Stimulated activated naive B cell treated with anti-CD40 and anti-IgM and Interleukin-4, amounts not matched to agents 10 μg/mL and 1 μg/mL and 100 μg/mL, for 72 hours (primary cell): Measurements from ENCODE around the gene IGFBP2.
"Not testable (repeated sequence)": the region's sequence is repeated elsewhere in the genome, so short reads cannot be mapped to it uniquely, and the experiment has no call there.

Source experiments
- ATAC-seq, 2 donors: fragments of 150-1000 bp; cut with Tn5 transposase; replicated peaks; 2 replicates each; pipeline ENCODE4 v1.10.0; 2021; ENCODE audit warnings: moderate library complexity in 1 of 2
- DNase-seq: peaks from one replicate; pipeline ENCODE4 v3.0.0; 2021
- H3K27ac Mint-ChIP-seq: one replicate; pipeline ENCODE4 v1.8.0; 2022; ENCODE audit warnings: mild to moderate bottlenecking, mixed read lengths
- H3K27me3 Mint-ChIP-seq, 2 donors: one replicate each; pipeline ENCODE4 v1.8.0; 2022; ENCODE audit warnings: mixed read lengths in 2 of 2
- H3K36me3 Mint-ChIP-seq, 2 donors: one replicate each; pipeline ENCODE4 v1.8.0; 2022; ENCODE audit warnings: mixed read lengths in 2 of 2, mild to moderate bottlenecking in 1 of 2
- H3K4me1 Mint-ChIP-seq, 2 donors: one replicate each; pipeline ENCODE4 v1.8.0; 2022; ENCODE audit warnings: mixed read lengths in 2 of 2, mild to moderate bottlenecking in 1 of 2
- H3K4me3 Mint-ChIP-seq, 2 donors: one replicate each; pipeline ENCODE4 v1.8.0; 2022; ENCODE audit warnings: mild to moderate bottlenecking in 2 of 2, mixed read lengths in 2 of 2, moderate library complexity in 1 of 2
- H3K9me3 Mint-ChIP-seq, 2 donors: one replicate each; pipeline ENCODE4 v1.8.0; 2022; ENCODE audit warnings: mixed read lengths in 2 of 2, mild to moderate bottlenecking in 1 of 2

IGFBP2 gene

GRCh38 chr2:216632952-216633615, at the start of gene IGFBP2:
IGFBP2 (plus strand) TSS chr2:216633420; CDS start chr2:216633524, 104 bp downstream.
- Mint-ChIP-seq H3K36me3 (no peaks in the 10 kb centered on the region), H3K4me3 (peak within 1 kb of the TSS; percentile 80 to 82), H3K27ac (no peak within 1 kb of the TSS), H3K27me3 (peaks cover 59 to 82% of the 10 kb centered on the region in 2 donors), H3K4me1 (peaks cover 20 to 28% of the 10 kb centered on the region in 2 donors), H3K9me3 (peaks cover 0 to 2% of the 10 kb centered on the region in 2 donors)
- ATAC-seq (peak; percentile 41 to 51), DNase-seq (no peak)

GRCh38 chr2:216583606-216584005, 49.6 kb upstream of the IGFBP2 start:
- H3K27me3 Mint-ChIP-seq, result peaks cover 32 to 43% of the 10 kb centered on the region in 2 donors
- H3K4me1 Mint-ChIP-seq, result no peaks in the 10 kb centered on the region
- peaks cover 3% of the 10 kb centered on the region in 2 donors for H3K9me3 Mint-ChIP-seq
- no peaks in the 10 kb centered on the region for H3K36me3 Mint-ChIP-seq
- no peak for DNase-seq
- H3K27ac Mint-ChIP-seq, result no peak overlapping the region
- ATAC-seq, result no peak
- H3K4me3 Mint-ChIP-seq, result no peak overlapping the region

GRCh38 chr2:216584112-216584511, 49.1 kb upstream of the IGFBP2 start:
- Mint-ChIP-seq H3K4me1 (no peaks in the 10 kb centered on the region), H3K36me3 (no peaks in the 10 kb centered on the region), H3K27ac (no peak overlapping the region), H3K9me3 (peaks cover 3% of the 10 kb centered on the region in 2 donors), H3K4me3 (no peak overlapping the region), H3K27me3 (peaks cover 33 to 39% of the 10 kb centered on the region in 2 donors)
- ATAC-seq (no peak), DNase-seq (no peak)

GRCh38 chr2:216585441-216585840, 47.8 kb upstream of the IGFBP2 start:
- Mint-ChIP-seq H3K36me3 (no peaks in the 10 kb centered on the region), H3K27ac (no peak overlapping the region), H3K9me3 (peaks cover 3% of the 10 kb centered on the region in 2 donors), H3K4me1 (no peaks in the 10 kb centered on the region), H3K4me3 (no peak overlapping the region), H3K27me3 (peaks cover 36 to 39% of the 10 kb centered on the region in 2 donors)
- ATAC-seq (no peak), DNase-seq (no peak)

GRCh38 chr2:216588861-216589710, 44.1 kb upstream of the IGFBP2 start:
- Mint-ChIP-seq H3K9me3 (peaks cover 3% of the 10 kb centered on the region in 2 donors), H3K4me3 (no peak overlapping the region), H3K4me1 (no peaks in the 10 kb centered on the region), H3K27ac (no peak overlapping the region), H3K36me3 (no peaks in the 10 kb centered on the region), H3K27me3 (peaks cover 17 to 26% of the 10 kb centered on the region in 2 donors)
- no peak for DNase-seq
- ATAC-seq, result no peak

- DNase-seq (no peak), ATAC-seq (no peak)
- no peaks in the 10 kb centered on the region for H3K36me3 Mint-ChIP-seq
- H3K9me3 Mint-ChIP-seq, result peaks cover 0 to 2% of the 10 kb centered on the region in 2 donors
- peaks cover 10 to 20% of the 10 kb centered on the region in 2 donors for H3K27me3 Mint-ChIP-seq
- H3K27ac Mint-ChIP-seq, result no peak overlapping the region
- no peaks in the 10 kb centered on the region for H3K4me1 Mint-ChIP-seq
- H3K4me3 Mint-ChIP-seq, result no peak overlapping the region
Measured at GRCh38 chr2:216589791-216590190, 43.4 kb upstream of the IGFBP2 start.

GRCh38 chr2:216590780-216591179, 42.4 kb upstream of the IGFBP2 start:
- DNase-seq, result no peak
- Mint-ChIP-seq H3K9me3 (no peaks in the 10 kb centered on the region), H3K4me1 (no peaks in the 10 kb centered on the region), H3K27me3 (peaks cover 5 to 20% of the 10 kb centered on the region in 2 donors), H3K4me3 (no peak overlapping the region), H3K36me3 (no peaks in the 10 kb centered on the region), H3K27ac (no peak overlapping the region)
- no peak for ATAC-seq

- ATAC-seq (no peak), DNase-seq (no peak)
- no peak overlapping the region for H3K27ac Mint-ChIP-seq
- no peaks in the 10 kb centered on the region for H3K36me3 Mint-ChIP-seq
- peaks cover 5 to 16% of the 10 kb centered on the region in 2 donors for H3K27me3 Mint-ChIP-seq
- no peak overlapping the region for H3K4me3 Mint-ChIP-seq
- H3K4me1 Mint-ChIP-seq, result no peaks in the 10 kb centered on the region
- no peaks in the 10 kb centered on the region for H3K9me3 Mint-ChIP-seq
Measured at GRCh38 chr2:216591480-216591879, 41.7 kb upstream of the IGFBP2 start.

GRCh38 chr2:216594081-216594480, 39.1 kb upstream of the IGFBP2 start:
- Mint-ChIP-seq H3K4me1 (no peaks in the 10 kb centered on the region), H3K36me3 (no peaks in the 10 kb centered on the region), H3K27me3 (peaks cover 6 to 13% of the 10 kb centered on the region in 2 donors), H3K27ac (no peak overlapping the region), H3K9me3 (no peaks in the 10 kb centered on the region), H3K4me3 (no peak overlapping the region)
- ATAC-seq (no peak), DNase-seq (no peak)

- H3K9me3 Mint-ChIP-seq, result no peaks in the 10 kb centered on the region
- DNase-seq (no peak), ATAC-seq (no peak)
- no peaks in the 10 kb centered on the region for H3K4me1 Mint-ChIP-seq
- H3K27me3 Mint-ChIP-seq, result peaks cover 15 to 17% of the 10 kb centered on the region in 2 donors
- no peaks in the 10 kb centered on the region for H3K36me3 Mint-ChIP-seq
- no peak overlapping the region for H3K4me3 Mint-ChIP-seq
- H3K27ac Mint-ChIP-seq, result no peak overlapping the region
Measured at GRCh38 chr2:216596236-216596979, 36.8 kb upstream of the IGFBP2 start.

GRCh38 chr2:216596980-216597509, 36.2 kb upstream of the IGFBP2 start:
- Mint-ChIP-seq H3K9me3 (no peaks in the 10 kb centered on the region), H3K4me1 (no peaks in the 10 kb centered on the region), H3K27ac (no peak overlapping the region), H3K4me3 (no peak overlapping the region), H3K27me3 (peaks cover 15 to 17% of the 10 kb centered on the region in 2 donors), H3K36me3 (no peaks in the 10 kb centered on the region)
- ATAC-seq, result no peak
- no peak for DNase-seq

- not testable (repeated sequence) for H3K36me3 Mint-ChIP-seq, H3K27ac Mint-ChIP-seq, H3K4me3 Mint-ChIP-seq
Measured at GRCh38 chr2:216597825-216598224, 35.4 kb upstream of the IGFBP2 start.

GRCh38 chr2:216601632-216602409, 31.4 kb upstream of the IGFBP2 start:
- Mint-ChIP-seq H3K27me3 (peaks cover 32 to 47% of the 10 kb centered on the region in 2 donors), H3K27ac (no peak overlapping the region), H3K9me3 (no peaks in the 10 kb centered on the region), H3K36me3 (no peaks in the 10 kb centered on the region), H3K4me1 (peaks cover 5 to 6% of the 10 kb centered on the region in 2 donors), H3K4me3 (no peak overlapping the region)
- ATAC-seq, result no peak
- no peak for DNase-seq

More at GRCh38 chr2:216597825-216598224, 35.4 kb upstream of the IGFBP2 start:
- H3K27me3 Mint-ChIP-seq, result peaks cover 17 to 20% of the 10 kb centered on the region in 2 donors
- ATAC-seq, H3K9me3 Mint-ChIP-seq, DNase-seq, H3K4me1 Mint-ChIP-seq: not testable (repeated sequence)
